HG03066 (cell line): ENCODE results near the gene ZNF541.

ENCODE experiments used
- ATAC-seq: cut with Tn5 transposase; IDR thresholded peaks from one replicate; pipeline ENCODE4 v1.9.1; 2021; ENCODE audit warnings: low read depth; ENCODE audit not compliant: unreplicated experiment

Gene ZNF541, protein sequence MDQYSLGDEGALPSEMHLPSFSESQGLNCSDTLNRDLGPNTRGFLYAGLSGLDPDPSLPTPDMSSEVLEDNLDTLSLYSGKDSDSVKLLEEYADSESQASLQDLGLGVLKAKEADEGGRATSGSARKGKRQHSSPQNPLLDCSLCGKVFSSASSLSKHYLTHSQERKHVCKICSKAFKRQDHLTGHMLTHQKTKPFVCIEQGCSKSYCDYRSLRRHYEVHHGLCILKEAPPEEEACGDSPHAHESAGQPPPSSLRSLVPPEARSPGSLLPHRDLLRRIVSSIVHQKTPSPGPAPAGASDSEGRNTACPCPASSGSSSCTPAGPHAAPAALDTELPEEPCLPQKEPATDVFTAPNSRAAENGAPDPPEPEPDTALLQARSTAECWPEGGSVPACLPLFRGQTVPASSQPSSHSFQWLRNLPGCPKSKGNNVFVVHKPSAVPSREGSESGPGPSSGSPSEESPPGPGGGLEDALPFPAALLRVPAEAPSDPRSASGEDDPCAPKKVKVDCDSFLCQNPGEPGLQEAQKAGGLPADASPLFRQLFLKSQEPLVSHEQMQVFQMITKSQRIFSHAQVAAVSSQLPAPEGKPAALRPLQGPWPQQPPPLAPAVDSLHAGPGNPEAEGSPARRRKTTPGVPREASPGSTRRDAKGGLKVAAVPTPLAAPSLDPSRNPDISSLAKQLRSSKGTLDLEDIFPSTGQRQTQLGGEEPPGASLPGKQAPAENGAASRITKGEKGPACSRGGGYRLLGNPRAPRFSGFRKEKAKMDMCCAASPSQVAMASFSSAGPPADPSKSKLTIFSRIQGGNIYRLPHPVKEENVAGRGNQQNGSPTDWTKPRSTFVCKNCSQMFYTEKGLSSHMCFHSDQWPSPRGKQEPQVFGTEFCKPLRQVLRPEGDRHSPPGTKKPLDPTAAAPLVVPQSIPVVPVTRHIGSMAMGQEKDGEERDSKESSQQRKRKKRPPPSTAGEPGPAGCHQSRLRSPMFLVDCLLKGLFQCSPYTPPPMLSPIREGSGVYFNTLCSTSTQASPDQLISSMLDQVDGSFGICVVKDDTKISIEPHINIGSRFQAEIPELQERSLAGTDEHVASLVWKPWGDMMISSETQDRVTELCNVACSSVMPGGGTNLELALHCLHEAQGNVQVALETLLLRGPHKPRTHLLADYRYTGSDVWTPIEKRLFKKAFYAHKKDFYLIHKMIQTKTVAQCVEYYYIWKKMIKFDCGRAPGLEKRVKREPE (N-terminal part only)

DNA sequence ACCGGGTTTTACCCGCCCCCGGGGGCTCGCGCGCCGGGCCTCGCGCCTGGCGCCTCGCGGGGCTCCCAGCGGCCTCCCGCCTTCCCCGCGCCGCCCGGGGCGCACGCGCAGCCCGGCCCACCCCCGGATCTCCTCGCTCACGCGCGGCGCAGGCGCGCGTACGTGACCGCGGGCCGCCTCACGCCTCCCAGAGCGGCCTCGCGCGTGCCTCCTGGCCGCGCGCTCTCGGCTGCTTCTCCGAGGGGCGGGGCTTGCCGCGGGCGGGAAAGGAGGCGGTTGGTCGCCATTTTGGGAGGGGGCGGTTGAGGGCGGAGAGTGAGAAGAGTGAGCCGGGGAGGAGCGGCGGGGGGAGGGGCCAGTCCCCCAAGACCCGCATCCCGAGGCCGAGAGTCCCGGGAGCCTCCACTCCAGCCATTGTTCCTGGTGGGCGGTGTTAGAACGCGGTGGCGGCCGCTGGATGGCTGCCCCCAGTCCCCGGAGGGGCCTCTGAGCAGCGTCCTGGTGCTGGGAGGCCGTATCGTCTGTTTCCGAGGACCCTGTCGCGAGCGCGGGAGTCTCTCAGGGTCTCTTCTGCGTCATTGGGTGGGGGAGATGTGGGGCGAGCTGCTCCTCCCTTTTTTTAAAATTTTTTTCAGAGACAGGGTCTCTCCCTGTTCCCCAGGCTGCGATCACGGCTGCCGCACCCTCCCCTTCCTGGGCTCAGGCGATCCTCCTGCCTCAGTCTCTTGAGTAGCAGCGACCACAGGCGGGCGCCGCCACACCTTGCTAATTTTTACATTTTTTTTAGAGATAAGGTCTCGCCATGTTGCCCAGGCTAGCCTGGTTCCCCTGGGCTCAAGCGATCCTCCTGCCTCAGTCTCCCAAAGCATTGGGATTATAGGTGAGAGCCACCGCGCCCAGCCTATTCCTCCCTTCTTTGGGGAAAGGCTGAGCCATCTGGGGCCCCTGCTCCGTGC lies at the start of gene ZNF541:
Gene ZNF541 (minus strand): TSS at position 78 of the 956 bp plus-strand sequence. CDS start 17,292 bp downstream, outside the sequence.
- no peak for ATAC-seq

DNA sequence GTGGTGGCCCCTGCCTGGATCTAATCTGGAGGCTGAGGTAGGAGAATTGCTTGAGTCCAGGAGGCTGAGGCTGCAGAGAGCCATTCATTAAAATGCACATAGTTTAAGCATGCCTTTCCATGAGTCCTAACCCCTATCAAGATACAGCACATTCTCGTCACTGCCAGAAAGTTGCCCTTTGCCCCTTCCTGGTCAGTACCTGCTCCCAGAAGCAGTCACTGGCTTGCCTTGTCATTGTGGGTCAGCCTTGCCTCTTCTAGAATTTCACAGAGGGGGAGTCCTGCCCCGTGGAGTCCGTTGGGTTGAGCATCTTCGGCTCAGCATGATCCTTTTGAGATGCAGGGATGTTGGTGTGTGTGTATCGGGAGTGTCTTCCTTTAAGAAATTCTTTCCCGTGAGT lies 46.8 kb upstream of the ZNF541 start:
- no peak for ATAC-seq

DNA sequence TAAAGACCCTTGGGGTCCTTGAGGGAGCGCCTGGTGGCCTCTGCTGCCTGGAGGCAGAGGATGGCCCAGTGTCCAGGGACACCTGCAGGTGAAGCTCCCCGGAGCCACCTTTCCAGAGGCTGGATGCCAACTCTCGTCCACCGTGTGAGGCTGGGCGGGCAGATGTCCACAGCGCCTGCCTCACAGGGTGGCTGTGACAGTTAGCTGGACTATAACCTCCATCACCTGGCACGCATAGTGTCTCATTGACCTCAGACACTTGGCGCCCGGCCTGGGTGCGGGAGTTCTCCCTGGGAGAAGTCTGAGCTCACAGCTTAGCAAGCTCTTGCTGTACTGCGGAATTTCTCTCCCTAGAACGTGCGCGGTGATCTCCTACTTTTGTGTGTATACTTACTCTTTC lies 45.8 kb upstream of the ZNF541 start:
- ATAC-seq = no peak

DNA sequence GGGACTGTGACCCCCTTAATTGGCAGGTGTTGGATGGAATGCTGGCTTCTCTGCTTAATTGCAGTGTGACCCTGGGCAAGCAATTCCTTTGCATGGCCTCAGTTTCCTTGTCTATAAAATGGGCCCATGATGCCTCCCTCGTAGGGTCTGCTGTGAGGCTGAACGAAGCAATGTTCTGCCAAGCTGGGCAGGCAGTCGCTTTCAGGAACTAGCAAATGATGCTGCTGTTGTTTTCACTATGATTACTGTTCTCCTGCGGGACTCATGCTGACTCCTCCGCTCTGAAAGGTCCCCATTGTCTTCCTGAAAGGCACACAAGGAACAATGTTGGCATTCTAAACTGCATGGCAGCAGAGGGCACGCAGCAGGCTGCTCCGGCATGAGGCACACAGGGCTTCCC lies 42.8 kb upstream of the ZNF541 start:
- ATAC-seq = no peak

DNA sequence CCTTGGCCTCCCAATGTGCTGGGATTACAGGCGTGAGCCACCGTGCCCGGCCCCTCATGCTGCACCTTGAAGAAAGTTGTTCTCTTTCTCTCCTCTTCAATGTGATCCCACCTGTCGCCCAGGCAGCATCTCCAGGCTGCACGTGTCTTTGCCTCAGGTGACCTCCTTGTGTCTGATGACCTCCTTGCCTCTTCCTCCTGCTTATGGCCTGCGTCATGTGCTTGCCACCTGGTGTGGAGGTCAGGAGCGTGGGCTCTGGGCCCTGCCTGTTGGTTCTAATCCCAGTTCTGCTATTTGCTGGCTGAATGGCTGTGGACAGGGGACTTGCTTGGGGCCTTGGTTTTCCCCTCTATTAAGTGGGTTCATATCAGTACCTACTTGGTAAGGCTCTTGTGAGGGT lies 42.3 kb upstream of the ZNF541 start:
- ATAC-seq = no peak

DNA sequence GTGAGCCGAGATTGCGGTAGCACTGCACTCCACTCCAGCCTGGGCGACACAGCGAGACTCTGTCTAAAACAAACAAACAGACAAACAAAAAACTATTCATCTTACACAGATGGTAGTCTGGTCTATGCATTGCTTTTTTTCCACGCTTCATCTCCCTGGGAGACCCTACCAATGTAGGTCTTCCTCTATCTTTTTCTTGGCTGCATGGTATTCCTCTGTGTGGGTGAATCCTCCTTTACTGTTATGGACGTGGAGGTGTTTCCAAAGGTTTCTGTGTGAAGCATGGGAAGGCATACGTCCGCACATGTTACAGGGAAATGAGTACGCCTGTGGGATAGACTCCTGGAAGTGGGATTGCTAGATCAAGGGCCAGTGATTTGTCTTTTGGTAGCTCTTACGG lies 41.6 kb upstream of the ZNF541 start:
- no peak for ATAC-seq

DNA sequence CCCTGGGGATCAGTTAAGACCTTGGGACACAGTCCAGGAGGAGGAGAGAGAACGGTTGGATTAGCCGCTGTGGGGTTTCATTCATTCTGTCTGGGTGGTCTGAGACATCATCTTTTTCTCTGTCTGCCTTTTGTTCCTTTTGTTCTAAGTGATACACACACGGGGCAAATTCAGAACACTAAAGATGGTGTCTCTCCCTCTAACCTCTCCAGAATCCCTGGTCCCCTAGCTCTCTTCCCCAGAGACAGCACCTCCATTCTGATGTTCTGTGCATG lies 41.0 kb upstream of the ZNF541 start:
- no peak for ATAC-seq

DNA sequence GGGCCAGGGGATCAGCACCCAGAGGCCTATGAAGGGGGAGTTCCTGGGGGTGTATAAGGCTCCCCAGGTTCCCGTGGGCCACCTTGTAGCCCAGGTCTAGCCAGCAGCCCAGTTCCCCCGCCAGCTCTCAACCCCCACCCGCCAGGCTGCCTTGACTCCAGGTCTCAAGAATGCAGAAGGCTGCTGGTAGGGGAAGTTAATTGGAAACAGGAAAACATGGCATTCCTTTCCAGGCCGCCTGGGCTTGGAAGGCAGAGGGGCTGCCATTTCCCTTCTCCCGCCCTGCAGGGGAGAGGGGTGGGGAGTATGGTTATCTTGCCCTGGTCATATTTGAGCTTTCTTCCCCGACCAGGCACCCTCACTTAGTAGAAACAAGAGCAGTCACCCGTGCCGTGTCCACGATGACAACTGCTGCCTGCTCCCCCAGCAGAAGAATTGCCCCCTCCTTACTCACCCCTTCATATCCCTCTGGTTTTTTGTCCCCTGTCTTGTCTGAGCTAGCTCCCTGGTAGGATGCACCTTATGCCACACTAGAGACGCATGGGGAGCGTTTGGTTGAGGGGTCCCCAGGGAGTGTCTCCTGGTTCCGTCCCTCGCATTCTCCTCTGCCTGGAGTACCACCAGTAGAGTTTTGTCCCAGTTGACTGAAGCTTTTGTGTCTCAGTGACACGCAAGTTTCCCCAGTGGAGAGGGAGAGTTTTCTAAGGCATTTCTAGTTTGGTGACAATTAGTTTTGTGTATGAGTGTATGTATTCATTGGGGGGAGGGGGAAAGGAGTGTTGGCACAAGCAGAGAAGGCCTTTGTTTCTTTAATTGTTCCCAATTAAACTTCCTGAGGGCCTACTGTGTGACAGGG lies 40.4 kb upstream of the ZNF541 start:
- no peak for ATAC-seq

DNA sequence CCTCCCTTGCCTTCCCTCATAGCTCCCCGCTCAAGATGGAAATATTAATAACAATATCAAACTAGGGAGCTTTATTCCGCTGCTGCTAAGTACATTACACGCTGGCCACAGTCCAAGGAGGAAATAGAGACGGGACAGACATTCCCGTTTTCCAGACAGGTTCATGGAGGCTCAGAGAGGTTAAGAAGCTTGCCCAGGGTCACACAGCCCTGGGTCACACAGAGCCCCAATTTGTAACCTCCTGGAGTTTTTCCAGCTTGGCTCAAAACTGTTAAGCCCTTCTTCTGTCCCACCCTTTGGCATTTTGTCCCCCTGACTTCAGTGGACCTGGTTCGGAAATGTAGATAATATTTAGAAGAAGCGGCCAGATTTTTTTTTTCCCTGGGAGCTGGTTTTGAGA lies 38.0 kb upstream of the ZNF541 start:
- ATAC-seq = no peak

DNA sequence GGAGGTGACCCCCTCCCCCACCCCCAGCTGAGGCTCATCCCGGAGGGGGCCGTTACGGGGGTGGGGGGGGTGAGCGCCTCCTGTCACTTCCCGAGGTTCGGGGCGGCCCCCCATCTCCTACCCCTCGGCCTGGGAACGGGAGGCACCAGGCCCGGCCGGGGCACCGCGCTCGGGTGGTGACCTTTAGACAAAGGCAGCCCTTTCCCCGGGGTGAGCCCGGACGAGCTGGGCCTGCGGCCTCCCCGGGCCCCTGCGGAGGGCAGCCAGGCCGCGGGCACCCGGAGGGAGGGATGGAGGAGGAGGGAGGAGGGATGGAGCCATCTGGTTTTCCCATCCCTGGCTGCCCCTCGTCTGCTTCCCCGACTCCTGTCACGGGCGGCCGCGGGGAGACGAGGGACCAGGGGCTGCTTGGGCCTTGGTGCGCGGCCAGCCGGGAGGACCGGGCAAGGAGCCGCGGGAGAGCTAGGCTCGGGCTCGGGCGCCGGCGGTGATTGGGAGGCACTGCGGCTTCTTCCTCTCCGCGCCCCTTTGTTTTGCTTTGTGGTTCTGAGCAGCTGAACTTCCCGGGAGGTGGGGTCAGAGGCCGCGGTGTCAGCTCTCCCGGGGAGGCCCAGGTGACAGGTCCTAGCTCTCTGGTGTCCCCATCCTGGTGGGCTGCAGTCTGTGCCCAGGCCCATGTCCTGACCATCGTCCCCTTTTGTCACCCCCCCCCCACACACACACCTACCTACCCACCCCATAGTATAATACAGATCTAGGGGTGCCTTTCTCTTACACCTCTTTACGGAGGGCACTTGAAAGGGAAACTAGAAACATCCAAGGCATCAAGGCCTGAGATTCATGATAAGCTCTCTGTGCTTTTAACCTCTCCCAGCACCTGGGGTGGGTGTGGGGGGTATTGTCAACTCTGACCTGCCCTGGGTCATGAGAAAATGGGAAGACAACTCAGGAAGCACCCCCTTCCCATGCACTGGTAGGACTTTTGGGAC lies 37.3 kb upstream of the ZNF541 start:
- no peak for ATAC-seq

DNA sequence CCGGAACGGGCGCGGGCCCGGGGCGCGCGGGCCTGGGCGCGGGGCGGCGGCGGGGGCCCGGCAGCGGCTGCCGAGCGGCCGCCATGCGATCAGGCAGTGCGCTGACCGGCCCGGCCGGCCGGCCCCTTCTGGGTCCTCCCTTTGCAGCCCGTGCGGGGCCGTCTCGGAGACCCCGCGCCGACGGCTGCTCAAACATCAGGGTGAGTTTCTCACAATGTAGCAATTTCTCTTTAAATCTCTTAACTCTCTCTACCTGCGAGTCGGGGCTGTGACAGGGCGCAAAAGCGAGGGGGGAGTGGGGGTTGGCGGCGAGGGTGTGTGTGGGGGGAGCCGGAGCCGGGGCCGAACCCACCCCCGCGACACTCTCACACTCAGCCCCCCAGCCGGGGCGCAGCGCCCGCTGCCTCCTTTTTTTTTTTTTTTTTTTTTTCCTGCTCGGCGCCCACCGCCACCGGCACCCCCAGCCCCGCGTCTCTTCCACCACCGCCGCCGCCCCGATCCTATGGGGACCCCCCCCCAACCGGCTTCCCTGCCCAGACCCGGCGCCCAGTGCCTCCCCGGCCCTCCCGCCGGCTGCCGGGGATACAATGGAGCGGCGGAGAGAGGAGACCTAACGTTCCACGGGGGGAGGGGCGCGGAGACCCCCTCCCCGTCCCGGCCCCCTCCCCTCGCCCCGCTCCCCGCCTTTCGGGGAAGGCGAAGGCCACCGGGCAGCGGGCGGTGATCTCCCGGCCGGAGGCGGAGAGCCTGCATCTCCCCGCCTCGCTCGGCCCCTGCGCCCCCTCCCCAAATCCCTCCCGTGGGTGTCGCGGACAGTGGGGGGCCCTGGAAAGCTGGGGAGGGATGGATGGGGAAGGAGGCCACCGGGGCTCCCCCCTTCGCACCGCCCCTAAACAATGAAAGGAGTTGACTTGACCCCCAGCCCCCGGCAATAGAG lies 36.3 kb upstream of the ZNF541 start, which contains the start of gene BICRA:
Gene BICRA (plus strand): TSS at position 166 of the 937 bp plus-strand sequence. CDS start 64,441 bp downstream, outside the sequence.
- peak; percentile 50 for ATAC-seq

DNA sequence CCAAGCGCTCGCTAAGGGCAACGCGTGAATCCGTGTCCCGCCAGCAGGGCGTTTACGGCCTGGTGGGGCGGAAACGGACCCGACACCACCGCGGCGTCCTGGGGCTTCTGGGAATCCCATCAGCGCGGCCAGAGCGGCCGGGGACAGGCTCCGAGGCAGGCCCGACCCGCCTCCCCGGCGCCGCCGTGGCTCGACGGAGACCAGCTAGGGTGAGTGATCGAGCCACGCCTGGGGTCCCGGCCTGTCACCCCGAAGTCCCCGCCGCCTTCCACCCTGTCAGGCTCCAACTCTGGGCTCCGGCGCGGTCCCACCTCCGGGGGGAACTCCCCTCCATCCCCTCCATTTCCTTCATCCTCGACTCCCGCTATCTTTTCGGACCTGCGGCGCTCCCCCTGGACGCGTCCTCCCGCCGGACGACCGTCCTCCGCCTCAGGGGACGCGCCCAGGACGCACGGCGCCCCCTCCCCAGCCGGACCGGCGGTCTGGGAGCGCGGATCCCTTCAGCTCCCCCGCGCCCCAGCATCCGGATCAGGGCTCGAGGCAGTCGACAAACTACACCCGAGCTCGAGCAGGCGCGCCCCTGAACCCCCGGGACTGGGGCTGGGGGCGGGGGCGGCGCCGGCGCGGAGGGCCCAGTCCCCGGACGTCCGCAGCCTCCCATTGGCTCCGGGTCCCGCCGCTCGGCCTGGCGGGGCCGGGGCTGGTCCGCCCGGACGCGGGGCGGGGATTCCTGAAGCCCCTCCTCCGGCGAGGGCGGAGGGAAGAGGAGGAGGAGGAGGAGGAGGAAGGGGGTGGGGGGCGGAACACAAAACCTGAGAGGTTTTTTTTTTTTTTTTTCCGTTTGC lies 35.3 kb upstream of the ZNF541 start:
- ATAC-seq = peak; percentile 81

DNA sequence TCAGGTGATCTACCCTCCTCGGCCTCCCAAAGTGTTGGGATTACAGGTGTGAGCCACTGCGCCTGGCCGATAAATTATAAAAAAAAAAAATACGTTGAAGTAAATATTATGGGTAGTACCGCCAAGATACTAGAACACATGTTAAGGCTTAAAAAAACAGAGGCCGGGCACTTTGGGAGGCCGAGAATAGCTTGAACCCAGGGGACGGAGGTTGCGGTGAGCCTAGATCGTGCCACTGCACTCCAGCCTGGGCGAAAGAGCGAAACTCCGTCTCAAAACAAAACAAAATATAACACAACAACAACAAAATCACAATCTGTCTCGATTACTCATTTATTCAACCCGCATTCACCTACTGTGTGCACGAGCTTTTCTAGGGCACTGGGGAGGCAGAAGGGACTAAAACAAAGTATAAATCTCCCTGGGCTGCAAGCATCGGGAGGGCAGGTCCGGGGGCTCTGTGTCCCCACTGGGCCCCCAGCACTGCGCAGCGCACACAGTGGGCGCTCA lies 34.7 kb upstream of the ZNF541 start:
- no peak for ATAC-seq

DNA sequence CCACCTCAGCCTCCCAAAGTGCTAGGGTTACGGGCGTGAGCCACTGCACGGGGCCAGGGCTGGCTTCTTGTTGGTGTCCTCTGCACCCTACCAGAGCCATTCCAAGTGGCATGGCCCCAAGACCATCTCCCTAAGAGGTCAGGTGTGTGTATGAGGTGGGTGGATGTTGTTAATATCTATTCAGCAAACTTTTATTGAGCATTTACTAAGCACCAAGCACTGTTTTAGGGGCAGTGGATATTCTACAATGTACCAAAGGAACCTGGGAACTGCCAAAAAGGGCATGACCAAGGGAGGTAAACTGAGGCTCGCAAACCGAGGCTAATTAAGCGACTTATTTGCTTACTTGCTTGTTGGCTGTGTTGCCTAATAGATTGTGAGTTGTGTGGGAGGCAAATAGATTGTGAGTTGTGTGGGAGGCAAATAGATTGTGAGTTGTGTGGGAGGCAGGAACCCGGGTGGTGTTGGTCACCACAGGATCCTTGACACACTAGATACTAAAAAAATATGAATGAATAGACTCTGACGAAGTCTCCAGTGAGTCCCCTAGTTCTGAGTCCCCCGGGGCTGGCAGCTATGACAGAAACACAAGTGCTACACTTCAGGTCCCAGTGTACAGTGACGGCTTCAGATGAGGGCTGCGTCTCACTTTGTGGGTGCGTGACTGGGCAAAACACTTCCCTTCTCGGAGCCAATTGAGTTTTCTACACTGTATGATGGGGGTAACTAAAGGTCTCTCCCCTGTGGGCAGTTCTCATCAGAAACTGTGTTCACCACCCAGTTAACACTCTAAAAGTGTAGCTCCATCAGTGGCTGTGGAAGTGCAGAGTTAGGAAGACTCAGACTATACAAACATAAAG lies 31.0 kb upstream of the ZNF541 start:
- ATAC-seq = no peak
